GM13977 (cell line): ENCODE measurements around the gene RELCH.
A peak's percentile ranks its signal among the peaks of the same experiment; 100 is the strongest.

Experiments used
- DNase-seq: peaks from one replicate; pipeline ENCODE4 v3.0.0; 2012; ENCODE audit warnings: low spot score
- CTCF ChIP-seq: IDR thresholded peaks from 2 replicates; pipeline ENCODE4 v1.5.1; 2012; ENCODE audit warnings: mild to moderate bottlenecking, control low read depth; ENCODE audit not compliant: insufficient read depth; ENCODE audit errors: extremely low read depth, missing control alignments
- in situ Hi-C: fragments of 300-500 bp; cut with MboI; formaldehyde crosslinking; loops from one replicate; pipeline ENCODE4 v1.12.0; 2022; ENCODE audit warnings: low sequenced_read_pairs, low pct_unique_long_range_greater_than_20kb, mixed read lengths, inconsistent platforms; ENCODE audit not compliant: unreplicated experiment

Gene RELCH

GRCh38 chr18:62357079-62357719 is 170.1 kb downstream of the RELCH start:
- peak; percentile 48 for DNase-seq
- in situ Hi-C loops, result no loop called here
- no peak for TF ChIP-seq CTCF
